Limb (tissue), 2 donors: ENCODE results near the gene VAC14.

Experiments used
- DNase-seq, 2 donors: peaks; one replicate each; pipeline ENCODE4 v3.0.0-alpha.2; 2016; ENCODE audit errors: extremely low spot score in 2 of 2

The VAC14 gene

DNA sequence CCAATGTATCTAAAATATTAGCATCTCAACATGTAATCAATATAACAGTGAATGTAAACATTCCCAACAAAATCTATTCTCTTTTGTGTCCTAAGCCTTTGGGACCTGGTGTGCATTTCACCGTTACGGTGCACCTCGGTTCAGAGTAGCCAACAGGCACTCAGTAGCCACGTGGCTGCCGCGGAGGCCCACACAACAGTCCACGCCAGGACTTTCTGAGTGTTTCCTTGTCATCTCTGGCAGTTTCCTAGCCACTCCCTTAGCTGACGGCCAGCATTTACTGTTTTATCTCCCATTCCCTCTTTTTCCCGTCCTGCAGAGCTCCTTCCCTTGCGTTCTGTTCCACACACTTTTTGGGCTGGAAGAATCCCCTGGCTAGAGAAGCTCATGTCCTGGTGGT, 36.3 kb downstream of the VAC14 start:
- no peak for DNase-seq

- no peak for DNase-seq
Observed at GRCh38 chr16:70760221-70760620, 40.7 kb downstream of the VAC14 start.

DNA sequence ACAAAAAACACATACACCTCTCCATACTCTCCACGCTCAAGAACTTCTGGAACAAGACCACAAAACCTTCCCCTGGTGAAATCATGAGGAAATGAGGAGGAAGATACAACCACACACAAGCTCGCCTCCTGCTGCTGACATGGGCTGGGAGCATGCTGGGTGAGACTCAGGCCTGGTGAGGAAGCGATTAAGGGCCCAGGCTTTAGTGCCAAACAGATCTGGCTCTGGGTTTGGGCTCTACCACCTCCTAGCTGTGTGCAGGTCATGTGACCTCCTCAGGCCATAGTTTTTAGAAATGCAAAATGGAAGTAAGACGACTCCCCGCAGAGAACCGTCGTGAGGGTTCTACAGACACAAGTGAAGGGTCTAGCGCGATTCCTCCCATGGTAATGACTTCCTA, 41.3 kb downstream of the VAC14 start:
- DNase-seq, result no peak

GRCh38 chr16:70758786-70759185, 42.2 kb downstream of the VAC14 start:
- no peak for DNase-seq

- no peak for DNase-seq
Observed at GRCh38 chr16:70757183-70757582, 43.8 kb downstream of the VAC14 start.

GRCh38 chr16:70756071-70756470, 44.9 kb downstream of the VAC14 start:
- no peak for DNase-seq

DNA sequence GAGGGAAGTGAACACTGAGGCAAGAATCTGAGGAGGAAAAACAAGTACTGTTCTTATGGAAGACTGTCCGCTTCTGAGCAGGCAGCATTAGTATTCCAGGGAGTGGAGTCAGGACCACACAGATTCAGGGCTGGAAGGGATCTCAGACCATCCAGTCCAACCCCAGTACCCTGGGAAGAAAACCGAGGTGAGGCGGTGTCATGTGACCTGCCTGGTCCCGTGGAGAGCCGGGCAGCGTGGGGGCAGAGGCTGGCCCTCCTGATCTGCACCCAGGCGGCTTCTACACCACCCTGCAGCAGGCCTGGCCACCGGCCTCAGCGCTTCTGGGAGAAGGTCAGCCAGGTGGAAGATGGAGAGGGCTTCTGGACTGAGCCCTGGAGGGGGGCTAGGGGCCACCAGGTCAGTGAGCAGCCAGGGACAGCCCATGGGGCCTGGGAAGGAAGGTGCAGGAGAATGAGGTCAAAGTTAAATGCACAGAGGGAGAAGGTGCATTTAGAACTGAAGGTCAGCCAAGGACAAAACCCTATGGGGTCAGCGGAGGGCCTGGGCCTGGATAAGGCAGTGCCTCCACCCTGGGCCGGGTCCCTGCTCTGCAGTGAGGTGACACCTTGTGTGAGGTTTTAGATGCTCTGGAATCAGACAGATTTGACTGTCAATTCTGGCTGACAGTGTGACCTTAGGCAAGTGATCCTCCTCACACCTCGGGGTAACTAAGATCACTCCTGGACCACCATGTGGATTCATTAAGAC, 45.9 kb downstream of the VAC14 start:
- no peak for DNase-seq

GRCh38 chr16:70754371-70754770, 46.6 kb downstream of the VAC14 start:
- DNase-seq, result no peak

- no peak for DNase-seq
Observed at GRCh38 chr16:70753694-70754325, 47.1 kb downstream of the VAC14 start.

DNA sequence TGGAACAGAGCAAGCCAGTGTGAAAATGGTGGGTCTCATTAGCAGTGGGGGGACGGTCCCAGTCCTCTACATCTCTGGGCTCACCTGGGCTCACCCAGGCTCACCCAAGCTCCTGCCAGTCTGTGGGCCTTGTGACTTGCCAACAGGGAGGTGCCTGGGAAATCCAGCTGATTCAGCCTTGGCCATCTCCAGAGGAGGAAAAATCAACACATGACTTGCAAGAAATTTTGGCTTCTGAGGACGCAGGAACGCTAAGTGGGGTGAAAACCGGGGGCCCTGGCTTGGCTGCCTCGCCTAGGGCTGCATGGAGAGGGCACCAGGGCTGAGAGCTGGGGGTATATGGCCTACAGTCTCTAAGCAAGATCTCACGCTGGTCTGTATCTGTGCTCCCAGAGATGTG, 47.7 kb downstream of the VAC14 start:
- no peak for DNase-seq

DNA sequence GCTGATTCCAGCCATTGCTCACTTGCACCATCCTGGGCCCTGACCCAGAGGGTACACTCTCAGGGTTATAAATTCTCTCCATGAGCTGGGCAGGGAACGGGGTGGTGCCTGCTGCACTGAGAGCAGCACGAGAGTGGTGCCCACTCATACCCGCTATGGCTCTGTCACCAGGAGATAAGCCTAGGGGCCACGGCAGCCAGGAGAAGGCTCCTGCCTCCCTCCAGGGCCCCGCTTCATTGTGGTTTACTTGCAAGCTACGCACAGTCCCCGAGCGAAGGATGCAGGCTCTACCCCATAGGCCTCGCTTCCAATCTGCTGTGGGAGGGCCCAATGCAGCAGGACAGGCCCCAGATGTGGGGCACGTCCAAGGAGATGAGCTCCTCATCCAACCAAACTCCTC, 48.5 kb downstream of the VAC14 start:
- DNase-seq, result no peak

DNA sequence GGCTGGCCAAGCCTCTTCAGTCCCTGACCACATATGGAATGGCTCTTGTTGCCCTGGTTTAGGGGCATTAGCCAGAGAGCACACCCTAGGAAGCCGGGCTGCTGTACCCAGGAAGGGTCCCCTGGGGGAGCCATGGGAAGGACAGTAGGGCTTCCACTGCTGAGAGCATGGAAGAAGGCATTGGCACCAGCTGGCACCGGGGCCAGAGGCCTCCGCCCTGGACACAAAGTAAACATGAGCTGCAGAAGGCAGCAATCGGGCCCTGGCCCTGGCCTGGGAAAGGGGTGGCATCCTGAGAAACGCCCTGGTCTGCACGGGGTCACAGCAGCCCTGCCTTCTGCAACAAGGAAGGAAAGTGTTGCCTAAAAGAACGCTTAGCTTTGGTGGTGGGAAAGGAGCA, 49.4 kb downstream of the VAC14 start:
- DNase-seq, result no peak

DNA sequence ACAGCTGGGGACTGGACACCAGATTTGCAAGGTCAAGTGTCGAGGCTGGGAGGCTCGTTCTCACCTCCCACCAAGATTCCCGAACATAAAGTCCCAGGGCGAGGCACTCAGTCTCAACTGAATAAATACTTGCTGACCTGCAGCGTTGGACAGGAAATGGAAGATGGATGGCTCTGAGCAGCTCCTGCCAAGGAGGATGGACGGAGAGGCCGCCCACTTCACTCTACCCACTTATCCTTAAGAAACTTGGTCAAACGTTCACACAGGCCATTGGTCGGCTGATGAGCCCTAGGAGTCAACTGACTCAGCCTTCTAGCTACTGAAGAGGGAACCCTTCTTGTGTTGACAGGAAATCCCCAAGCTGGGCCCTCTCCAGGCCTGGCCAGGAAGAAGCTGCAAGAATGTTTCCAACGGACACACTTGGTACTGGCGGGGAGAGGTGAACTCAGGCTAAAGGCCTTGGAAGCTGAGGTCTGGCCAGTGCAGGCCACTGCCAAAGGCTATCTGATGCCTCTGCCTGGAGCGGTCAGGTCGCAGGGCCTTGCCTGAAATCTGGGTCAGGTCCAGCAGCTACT, 50.0 kb downstream of the VAC14 start:
- DNase-seq, result no peak

DNA sequence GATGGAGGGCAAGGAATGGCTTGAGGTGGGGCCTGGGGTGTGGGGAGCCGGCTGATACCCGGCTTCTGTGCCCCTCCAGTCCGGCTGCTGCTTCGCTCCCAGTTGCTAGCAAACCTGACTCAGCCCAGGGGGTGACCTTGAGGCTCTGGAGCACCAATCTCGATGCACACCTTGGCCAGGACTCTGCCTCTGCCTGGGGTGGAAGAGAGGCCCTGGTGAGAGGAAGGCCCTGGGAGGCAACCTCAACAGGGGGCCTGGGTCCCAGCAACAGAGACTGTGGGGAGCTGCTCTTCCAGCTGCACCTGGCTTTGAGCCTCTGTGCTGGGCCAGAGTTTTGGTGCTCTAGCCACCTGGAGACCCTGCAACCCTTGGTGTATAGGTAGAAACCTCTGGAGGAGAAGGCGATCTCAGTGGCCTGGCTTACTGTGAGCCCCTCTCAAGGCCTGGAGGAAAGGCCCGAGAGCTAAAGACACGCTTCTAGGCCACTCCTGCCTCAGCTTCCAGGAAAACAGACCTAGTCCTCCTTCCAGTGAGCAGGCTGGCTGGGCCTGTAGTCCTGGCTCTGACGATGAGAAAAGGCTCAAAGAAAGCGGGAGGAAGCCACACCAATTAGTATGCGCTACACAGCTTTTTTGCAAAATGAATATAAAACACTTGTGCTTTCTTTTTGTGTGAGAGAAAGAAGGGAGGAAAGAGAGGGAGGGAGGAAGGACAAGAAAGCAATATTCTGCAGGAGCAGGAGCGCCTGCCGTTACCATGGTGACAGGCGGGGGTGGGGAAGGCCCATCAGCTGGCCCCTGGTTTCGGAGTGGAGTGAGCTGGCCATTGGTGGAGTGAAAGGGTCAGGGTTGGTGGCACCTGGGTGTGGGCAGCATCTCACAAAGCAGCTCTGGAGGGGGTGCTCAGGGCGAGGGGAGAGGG, 51.0 kb downstream of the VAC14 start:
- DNase-seq, result peak in 1 of 2 donors; percentile 47

- no peak for DNase-seq
Observed at GRCh38 chr16:70749006-70749678, 51.8 kb downstream of the VAC14 start.

GRCh38 chr16:70747703-70748631, 53.0 kb downstream of the VAC14 start:
- DNase-seq, result no peak

GRCh38 chr16:70746708-70747424, 54.1 kb downstream of the VAC14 start:
- no peak for DNase-seq

GRCh38 chr16:70746040-70746707, 54.8 kb downstream of the VAC14 start:
- DNase-seq, result no peak

- no peak for DNase-seq
Observed at GRCh38 chr16:70745536-70746025, 55.4 kb downstream of the VAC14 start.
